Measurements from ENCODE around the gene ARSJ.

Gene ARSJ

DNA sequence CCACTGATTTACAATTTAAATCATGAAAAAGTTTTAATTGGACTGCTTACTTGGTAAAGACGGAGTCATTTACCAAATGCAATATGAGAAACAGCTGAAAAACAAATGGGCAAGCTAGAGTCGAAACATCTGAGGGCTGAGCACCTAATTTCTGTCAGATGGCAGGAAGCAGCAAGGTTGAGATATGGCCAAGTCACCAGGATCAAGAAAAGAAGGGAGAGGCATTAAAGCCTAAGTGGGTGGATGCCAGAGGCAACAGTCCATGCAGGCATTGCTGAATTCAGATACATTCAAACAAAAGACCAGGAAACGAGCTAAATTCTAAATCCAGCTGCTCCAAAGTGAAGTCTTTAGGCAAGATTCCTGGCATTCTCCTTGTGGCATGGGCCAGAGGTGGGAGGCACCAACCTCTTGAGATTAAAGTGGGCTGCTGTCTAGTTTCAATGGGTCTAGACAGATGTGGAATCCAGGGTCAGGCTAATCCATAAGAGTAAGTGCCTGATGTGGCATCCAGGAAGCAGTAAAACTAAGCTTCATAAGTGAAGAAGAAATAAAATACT, 8.0 kb upstream of the ARSJ start:
- DNase-seq (ENCODE audit: low spot score), result no peak

DNA sequence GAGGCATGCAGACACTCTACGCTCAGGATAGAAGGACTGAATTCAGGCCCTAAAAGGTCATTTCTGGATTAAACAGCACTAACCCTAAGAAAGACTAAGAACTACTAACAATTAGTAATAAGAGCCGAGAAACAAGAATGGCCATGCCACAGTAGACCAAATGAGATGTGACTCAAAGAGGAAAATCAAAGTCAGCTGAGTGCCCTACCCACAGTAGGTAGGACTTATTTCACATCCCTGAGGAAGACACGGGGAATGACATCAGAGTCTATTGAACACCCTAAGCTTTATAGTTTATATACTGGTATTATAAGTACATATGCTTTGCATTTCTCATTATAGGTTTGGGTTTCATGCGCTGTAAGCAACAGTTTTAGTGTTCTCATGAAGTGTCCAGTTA, 2.7 kb upstream of the ARSJ start:
- DNase-seq (ENCODE audit: low spot score), result no peak

DNA sequence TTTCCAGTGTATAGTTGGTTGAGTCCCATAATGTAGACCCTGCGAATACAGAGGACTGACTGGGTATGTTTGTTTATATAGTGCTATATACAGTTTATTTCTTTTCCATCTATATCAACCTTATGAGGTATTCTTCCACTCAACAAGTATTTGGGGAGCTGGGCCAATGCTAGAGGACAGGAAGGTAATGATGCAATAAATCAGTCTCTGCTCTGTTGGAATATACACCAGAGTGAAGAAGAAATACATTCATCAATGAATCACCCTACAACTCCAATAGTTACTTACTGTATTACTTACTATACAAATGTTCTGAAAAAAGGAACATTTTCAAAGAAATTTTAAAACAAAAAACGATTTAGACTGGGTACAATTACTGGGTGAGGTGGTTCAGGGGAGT, 2.1 kb upstream of the ARSJ start:
- DNase-seq (ENCODE audit: low spot score), result no peak

DNA sequence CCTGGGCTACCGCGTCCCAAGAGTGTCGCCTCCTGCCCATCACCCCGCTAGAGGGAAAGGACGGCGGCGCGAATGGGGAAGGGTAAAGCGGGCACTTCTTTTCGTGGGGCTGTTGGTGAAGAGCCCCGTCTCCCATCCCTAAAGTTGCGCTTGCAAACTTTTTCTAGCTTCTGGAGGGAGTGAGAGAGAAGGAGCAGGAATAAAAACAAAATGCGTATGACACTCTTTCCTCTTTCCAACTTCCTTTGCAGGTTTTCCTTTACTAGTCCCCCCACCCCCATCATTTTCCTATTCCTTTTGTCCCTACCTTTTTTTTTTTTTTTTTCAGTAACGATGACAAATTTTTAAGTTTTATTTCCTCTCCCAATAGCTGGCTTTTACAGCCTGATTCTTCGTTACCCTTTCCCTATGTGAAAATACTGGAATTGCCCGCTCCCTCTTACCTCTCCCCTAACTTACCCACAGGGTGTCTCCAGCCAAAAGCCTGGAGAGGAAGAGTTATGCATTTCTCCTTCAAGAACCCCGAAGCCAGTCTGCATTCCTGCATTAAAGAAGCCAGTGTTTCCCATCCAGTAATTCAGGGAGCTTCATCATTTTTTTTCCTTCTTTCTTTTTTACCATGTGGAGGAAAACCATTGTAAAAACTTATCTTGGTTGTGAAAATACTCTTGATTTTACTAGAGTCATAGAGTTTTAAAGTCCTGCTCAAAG, 613 bp upstream of the ARSJ start:
- DNase-seq (ENCODE audit: low spot score), result no peak

DNA sequence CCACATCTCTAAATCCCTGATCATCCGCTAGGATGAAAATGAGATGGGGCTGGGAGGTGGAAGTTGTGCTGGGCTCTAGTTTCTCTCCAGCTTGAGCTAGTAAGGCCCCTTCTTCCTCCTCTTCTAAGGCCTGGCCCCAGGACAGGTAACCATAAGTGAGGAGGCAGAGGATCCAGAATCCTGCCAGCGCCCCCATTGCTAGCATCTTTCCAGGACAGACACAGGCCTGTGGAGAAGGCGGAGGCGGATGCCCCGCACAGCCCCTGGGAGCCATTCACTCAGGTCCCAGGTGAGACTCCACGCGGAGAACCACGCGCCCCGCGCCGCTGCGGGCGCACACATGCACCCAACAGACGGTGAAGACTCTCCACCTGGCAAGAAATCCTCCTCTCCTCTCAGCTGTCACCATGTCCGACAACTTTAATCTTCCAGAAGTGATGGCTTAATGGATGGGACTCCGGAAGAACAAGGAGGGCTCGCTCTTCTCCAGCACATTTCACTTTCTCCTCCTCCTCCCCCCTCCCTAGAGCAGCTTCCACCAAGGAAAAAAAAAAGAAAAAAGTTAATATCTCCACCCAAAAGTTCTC, 793 bp downstream of the ARSJ start:
- no peak for DNase-seq (ENCODE audit: low spot score)

DNA sequence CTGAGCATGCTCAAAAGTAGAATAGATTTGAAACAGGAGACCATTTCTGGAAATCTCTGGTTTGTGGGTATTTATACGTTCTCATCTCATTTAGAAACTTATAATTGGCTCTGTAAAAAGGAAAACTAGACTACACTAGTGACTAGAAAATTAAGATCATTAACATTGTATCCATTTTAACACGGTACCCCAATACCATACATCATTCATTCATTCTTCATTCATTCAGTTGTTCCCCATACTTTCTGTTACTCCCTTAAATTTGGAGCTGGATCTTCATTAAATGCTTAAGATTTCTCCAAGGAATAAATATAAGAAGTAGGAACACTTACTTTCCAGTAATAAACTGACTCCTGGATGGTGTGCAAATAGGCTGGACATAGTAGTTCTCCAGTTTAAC, 1.3 kb downstream of the ARSJ start:
- DNase-seq (ENCODE audit: low spot score), result no peak

DNA sequence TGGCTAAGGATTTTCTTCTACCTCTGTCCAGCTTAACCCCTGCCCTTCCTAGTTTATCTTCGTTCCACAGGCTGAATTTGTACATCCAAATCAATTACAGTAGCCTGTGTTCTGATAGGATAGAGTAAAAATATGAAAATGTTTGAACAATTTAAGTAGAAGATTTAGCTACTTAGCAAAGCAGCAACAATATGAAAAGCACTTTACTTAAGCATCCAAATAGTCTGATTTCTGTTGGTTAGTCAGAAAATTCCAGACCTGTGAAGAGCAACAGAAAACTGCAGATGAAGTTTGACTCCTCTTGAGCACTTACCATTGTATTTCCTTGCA, 2.0 kb downstream of the ARSJ start:
- DNase-seq (ENCODE audit: low spot score), result no peak

DNA sequence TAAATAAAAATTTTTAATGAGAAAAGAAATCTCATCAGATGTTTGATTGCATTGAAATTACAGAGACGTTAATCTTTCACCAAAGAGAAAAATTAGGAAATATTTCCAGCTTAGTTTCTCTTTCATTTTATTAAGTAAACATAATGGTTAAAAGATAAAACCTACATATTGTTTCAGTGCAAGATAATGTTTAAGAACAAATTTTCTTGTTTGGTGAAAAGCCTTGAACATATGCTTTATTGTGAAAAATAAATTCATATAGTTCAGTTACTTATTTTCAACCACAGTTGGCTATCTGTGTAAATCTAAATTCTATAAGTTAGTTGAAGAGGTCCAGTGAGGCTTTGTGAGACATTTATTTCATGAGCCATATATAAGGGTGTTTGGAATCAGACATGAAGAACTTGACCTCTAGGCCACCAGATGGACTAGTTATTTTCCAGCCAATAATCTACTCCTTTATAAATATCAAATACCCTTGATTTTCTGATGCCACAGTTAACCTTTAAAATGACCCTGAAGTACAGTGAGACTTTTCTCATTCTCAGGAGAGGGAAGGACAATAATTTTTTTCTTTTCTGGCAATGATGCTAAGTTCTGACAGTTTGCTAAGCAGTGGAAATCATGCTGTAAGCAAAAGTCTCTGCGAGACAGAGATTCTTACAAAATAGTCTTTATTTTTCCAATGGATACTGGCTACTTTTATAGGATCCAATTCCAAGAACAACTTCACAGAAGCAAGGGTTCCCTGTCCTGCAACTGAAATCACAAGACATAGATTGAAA, 2.5 kb downstream of the ARSJ start:
- DNase-seq (ENCODE audit: low spot score), result no peak

DNA sequence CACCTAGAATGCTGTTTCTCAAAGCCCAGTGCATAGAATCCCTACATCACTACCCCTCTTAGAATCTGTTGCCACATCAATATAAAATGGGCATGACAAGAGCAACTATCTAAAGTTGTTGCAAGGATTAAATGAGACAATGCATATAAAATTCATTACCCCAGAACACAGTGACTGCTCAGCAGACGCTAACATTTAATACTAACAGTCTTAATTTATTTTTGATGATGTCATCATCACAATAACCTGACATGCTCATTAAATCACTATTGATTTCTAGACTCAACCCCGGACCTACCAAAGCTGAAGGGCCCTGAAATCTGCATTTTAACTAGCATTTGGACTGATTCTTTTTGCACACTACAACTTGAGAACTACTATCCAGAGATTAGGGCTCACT, 3.9 kb downstream of the ARSJ start:
- DNase-seq (ENCODE audit: low spot score), result no peak

DNA sequence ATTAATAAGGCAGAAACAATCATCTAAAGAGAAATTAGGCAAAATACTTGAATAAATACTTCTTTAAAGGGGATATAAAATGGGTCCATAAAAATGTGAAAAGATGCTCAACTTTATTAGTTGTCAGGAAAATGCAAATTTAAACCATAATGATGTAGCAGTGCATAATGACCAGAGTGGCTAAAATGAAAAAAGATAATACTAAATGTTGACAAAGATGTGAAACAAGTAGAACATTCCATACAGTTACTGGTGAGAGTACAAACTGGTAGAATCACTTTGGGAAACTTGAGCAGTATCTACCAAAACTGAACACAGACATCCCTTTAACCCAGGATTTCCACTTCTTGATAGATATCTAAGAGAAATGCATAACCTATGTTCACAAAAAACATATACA, 5.0 kb downstream of the ARSJ start:
- DNase-seq (ENCODE audit: low spot score), result no peak

DNA sequence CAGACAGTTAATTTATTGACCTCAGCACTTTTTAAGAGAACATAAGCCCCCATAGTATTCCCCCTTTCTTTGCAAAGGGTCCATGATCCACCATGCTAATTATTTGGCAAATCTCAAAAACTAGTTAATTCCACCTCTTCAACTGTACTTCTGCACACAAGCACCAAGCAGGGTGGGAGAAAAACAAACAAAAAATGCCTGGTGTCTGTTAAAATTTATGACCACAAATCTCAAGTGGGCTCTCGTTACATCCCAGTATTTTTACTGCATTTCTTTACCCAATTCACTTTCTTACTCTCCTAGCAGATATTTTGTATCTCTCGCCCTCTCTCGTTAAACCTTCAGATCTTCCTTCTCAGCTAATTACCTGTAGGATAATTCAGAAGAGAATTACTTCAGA, 6.1 kb downstream of the ARSJ start:
- DNase-seq (ENCODE audit: low spot score), result no peak

DNA sequence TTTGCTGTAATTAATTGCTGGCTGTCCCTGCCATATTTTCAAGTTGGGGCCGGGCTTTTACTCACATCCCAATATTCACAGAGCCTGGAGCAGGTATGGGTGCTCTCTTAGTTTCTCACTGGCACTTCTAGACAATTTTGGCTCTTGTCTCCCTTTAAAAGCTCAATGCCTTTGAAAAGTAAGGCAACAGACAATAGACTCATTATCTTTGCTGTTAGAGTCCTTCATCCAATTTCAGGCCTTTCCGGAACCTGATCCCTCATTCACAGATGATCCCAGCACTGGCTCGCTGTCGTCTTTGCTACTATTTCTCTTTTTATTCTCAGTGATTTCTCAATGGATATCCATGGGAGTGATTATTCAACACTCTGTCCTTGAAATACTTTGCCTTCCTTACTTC, 6.7 kb downstream of the ARSJ start:
- DNase-seq (ENCODE audit: low spot score), result no peak

DNA sequence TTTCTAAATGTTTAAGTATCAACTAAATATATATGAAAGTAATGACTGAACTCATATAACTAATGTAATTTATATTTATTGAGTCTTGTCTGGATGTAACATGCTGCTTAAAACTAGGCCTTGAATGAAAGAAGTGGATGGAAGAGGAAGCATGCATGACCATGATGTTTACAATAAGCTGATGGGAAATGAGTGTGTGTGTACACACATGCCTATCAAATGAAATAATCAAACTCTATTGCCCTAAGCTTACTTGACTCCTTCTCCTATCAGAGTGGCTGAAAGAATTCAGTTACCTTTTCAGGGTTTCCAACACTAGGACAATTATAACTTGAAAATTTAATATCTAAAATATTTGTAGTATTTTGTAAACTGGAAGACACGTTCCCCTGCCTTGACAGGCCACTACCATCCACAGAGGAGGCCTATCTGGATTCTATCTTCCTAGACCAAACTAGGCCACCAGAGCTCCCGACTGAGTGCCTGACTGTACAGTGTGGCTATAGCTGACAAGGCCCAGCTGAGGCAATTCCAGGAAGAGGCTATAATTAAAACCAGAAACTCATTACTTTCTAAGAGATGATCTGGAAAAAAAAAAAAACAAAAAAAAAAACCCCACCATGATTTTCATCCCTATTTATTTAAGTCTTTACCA, 7.6 kb downstream of the ARSJ start:
- DNase-seq (ENCODE audit: low spot score), result no peak

DNA sequence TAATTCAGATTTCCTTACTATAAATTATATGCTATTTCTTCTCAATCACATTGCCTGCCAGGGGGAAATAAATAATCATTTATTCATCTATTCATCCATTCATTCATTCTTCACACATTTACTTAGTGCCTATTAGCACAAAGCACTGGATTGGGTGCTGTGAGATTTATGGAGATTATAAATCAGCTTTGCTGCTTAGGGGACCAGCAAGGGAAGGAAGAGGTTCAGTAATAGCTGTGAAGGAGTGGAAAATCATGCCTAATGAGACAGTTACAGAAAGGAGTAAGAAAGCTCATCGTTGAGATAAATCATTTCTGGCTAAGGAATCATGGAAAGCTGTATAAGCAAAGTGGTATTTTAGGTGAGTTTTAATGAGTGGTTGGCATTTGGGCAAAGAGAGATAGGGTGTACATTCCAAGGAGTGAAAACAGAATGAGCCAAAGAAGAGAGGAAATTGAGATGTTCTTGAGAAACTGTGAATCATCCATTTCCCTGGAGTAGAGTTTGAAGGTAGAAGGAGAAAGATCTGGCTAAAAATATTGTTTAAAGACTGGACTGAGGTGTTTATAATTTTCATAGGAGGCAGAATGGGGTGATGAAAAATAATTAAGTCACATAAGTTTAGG, 9.6 kb downstream of the ARSJ start:
- DNase-seq (ENCODE audit: low spot score), result no peak

DNA sequence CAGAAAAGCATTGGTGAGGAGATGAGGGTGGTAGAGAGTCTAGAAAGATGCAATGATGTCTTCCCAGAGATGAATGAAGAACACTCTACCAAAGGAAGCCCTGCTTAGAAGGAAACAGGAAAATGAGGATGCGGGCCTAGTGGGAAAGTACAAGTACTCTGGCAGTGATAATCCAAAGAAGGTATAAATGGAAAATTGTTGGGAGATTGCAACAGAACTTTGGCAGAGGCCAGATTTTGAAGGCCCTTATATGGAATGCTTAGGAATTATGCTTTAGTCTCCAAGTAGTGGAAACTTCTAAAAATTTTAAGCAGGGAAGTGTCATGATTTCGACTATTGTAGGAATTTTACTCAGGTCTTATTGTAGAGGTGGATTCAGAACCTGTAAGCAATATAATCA, 11.0 kb downstream of the ARSJ start:
- no peak for DNase-seq (ENCODE audit: low spot score)

DNA sequence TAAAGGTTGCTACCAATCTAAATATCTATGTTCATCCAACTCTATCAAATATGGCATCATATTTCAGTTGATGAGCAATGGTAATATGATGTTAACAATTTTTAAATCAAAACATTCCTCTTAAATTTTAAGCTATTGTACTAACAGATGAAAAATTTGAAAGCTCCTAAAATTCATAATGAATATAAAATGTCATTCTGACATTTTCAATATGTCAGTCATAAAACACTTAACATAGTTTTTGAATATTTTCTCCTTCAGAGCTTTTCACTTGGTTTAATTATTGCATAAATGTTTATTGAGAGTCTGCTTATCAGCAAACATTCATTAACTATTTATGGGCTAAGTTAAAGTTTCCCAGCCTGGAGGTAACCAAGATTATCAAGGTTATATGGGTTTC, 11.8 kb downstream of the ARSJ start:
- DNase-seq (ENCODE audit: low spot score), result no peak

DNA sequence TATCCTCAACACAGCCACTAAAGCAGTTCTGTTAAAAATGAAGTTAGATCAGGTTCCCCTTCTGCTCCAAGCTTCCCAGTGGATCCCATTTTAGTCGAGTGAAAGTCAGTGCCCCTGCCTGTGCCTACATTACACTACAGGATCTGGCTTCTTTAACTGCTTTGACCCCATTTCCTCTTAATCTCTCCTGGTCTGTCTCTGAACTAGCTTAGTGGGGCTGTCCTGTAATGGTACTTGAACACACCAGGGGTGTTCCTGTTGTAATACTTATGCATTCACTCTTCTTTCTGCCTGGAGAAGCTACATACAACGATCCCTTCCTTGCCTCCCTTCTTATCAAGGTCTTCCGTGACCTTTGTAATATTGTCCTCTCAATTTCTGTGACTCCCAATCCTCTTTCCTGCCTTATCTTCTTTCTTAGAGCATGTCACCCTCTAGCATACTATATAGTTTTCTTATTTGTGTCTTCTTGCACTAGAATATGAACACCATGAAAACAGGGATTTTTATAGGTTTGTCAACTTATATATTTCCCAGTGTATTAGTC, 16.7 kb downstream of the ARSJ start:
- no peak for DNase-seq (ENCODE audit: low spot score)

DNA sequence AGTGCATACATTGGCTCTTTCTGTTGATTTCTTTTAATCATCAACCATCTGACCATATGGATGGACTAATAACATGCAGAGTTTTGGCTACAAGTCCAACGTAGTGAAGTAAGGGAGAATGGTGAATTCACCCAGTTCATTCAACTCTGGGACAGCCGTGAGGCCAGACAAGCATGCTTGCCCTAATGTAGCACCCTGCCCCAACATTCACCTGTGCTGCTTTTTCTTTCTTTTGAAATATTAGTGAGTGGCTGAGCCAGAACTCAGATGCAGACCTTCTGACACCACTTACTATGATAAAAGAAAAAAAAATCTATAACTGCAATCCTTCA, 17.5 kb downstream of the ARSJ start:
- no peak for DNase-seq (ENCODE audit: low spot score)

DNA sequence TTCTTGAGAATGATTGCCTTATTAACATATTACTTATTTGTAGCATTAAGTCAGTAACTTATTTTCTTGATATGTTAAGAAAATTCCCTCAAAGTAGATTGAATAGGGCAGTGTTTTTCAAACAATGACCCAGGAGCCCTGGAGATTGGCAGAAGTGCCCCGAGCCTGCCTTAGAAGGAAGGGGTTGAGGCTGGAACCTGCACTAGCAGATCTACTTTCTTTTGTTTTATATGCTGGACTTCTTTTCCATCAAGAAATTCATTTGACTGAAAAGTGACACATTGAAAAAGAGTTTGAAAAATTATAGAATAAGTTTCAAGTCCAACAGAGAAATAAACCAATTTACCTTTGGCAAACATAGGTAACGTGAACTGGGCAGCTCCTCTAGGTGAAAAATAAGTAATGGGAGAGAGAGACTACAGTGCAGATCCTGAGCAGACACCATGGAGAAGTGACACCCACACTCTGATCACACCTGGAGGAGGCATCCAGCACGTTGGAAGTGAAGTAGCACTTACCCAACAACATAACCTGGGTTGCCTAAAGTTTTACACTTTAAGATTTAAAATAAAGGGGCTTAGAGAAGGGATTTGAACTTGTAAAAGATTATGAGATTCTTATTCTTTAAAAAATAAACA, 18.6 kb downstream of the ARSJ start:
- no peak for DNase-seq (ENCODE audit: low spot score)

DNA sequence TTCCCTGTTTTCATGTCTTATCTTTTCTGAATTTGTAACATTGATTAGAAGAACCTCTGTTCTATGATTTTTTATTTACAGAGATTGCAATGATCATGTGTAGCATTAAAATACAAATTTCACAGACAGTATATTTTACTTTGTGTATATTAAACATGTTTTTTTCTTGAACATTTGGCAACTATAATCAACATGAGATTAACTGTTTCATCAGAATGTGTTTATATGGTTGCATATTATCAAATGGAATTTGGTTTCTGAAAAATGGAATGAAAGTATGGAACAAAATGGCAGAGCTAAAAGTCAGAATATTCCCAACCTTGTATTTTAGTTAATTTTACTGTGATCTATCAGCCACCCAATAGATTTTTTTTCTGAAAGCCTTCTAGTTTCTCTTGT, 19.9 kb downstream of the ARSJ start:
- DNase-seq (ENCODE audit: low spot score), result no peak

DNA sequence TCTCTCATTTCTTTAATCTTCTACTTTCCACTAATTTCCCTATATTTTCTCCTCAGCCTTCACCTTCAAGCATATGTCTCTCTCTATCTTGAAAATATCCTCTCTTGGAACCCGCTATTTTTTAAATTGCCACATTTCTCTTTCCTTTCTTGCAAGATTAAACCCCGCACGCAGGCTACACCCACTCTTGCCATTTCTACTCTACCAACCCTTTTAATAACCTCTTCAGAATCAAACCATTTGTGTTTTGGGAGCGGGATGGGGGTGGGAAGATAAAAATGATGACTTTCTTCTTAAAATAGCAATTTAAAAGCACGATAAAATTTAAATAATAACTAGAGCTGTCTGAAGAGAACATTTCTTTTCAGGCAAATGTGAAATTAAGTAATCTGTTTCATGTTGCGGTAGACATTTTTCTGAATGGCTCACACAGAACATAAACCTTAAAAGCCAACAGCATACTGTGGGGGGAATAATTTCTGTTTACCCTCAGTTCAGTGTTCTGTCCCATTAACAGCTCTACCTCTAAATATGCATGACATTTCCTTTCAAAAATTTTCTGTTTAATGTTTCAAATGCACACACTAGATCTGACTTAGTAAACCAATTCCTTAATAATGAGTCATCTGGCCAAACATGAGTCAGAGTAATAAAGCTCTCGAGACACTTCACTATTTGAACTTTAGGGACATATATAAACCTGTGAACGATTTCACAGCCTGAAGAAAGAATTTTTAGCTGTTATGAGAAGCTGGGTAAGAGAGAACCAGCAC, 20.5 kb downstream of the ARSJ start:
- DNase-seq (ENCODE audit: low spot score), result peak; percentile 90
